WI38 (cell line): ENCODE measurements around the gene PIK3R1.

Experiments
- H3K4me3 ChIP-seq: 2 replicates; pipeline ENCODE4 v1.5.1; 2011; ENCODE audit warnings: low read depth, mild to moderate bottlenecking, control low read depth, low read length
- TF ChIP-seq, protein P1 (sequence below): IDR thresholded peaks from 2 replicates; pipeline ENCODE4 v1.5.1; 2012; ENCODE audit warnings: low read depth, mild to moderate bottlenecking, control low read depth, low read length

PIK3R1 gene

DNA sequence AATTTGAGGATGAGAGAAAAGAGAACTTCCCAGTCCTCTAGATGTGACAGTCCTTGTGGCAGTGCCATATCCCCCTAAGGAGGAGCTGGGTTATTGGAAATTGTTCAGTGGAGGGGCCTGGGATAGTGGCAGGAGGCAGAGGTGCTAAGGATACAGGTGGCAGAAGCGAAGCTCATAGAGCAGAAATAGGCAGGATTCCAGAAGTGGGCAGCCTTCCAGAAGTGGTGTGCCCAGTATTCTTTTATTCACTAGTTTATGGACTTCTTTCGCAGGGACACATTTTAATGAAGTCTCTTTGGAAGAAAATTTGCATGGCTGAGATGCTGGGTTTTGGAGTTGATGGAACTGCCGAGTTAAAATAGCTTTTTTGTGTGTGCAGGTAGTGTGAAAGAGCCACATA lies 6.8 kb downstream of the PIK3R1 start:
- H3K4me3 ChIP-seq, result no peak overlapping the region

GRCh38 chr5:68222824-68223354 lies 7.3 kb downstream of the PIK3R1 start:
- TF ChIP-seq, protein P1, sequence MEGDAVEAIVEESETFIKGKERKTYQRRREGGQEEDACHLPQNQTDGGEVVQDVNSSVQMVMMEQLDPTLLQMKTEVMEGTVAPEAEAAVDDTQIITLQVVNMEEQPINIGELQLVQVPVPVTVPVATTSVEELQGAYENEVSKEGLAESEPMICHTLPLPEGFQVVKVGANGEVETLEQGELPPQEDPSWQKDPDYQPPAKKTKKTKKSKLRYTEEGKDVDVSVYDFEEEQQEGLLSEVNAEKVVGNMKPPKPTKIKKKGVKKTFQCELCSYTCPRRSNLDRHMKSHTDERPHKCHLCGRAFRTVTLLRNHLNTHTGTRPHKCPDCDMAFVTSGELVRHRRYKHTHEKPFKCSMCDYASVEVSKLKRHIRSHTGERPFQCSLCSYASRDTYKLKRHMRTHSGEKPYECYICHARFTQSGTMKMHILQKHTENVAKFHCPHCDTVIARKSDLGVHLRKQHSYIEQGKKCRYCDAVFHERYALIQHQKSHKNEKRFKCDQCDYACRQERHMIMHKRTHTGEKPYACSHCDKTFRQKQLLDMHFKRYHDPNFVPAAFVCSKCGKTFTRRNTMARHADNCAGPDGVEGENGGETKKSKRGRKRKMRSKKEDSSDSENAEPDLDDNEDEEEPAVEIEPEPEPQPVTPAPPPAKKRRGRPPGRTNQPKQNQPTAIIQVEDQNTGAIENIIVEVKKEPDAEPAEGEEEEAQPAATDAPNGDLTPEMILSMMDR, result no peak
- H3K4me3 ChIP-seq, result no peak overlapping the region

More for the DNA sequence above, 6.8 kb downstream of the PIK3R1 start:
- TF ChIP-seq, protein P1, result no peak

GRCh38 chr5:68223904-68224303 lies 8.3 kb downstream of the PIK3R1 start:
- H3K4me3 ChIP-seq, result no peak overlapping the region
- TF ChIP-seq, protein P1, result no peak

- H3K4me3 ChIP-seq, result no peak overlapping the region
- TF ChIP-seq, protein P1, result no peak
These were observed 9.1 kb downstream of the PIK3R1 start for GRCh38 chr5:68224509-68225187.

GRCh38 chr5:68225188-68225910 lies 9.8 kb downstream of the PIK3R1 start:
- TF ChIP-seq, protein P1, result no peak
- H3K4me3 ChIP-seq, result no peak overlapping the region

DNA sequence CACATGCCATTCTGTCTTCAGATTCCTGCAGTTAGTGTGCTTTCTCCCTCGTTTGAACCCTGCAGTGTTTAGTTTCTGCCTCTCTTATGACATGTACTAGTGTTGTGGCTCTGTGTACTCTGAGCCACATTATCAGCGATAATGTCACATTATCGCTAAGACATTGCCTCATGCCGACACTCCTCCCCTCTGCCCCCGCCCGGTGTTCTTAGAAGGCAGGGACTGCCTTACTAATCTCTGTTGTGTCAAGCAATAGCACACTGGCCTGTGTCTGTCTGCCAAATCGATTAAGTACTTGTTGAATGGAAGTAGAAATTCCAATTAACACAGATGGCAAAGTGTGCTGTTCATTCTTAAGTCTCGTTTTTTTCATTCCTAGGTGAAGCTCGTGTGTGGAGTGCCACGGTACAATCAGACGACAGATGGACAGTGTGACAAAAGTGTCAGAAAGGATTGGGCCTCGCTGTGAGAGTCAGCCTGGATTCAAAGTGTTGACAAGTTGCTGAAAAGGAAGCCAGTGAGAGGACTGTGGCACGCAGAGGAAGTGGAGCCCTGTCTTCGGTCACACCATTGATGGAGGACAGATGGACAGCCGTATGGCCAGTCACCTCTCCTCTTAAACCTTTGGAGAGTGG lies 10.5 kb downstream of the PIK3R1 start:
- H3K4me3 ChIP-seq, result no peak overlapping the region
- TF ChIP-seq, protein P1, result no peak
